CD4-positive, alpha-beta memory T cell (primary cell): ENCODE data around the gene MAPK4. TPM values are rescaled to one million over a fixed set of nuclear protein-coding genes. Genes with fewer than 3 reads are reported as not detected.

Experiments
- CTCF ChIA-PET: fragments of 350-600 bp; sonication (Branson Sonifier 250); formaldehyde crosslinking; loops from one replicate; lab custom pipeline; 2021; ENCODE audit warnings: inconsistent platforms; ENCODE audit not compliant: partially characterized antibody; lab: Charles Lee
- POLR2A ChIA-PET: fragments of 350-600 bp; sonication (Branson Sonifier 250); formaldehyde crosslinking; loops from one replicate; lab custom pipeline; 2021; ENCODE audit not compliant: partially characterized antibody; lab: Charles Lee
- DNase-seq, 5 donors: peaks; one replicate each; pipeline versions ENCODE4 v3.0.0 to v3.0.0-alpha.2; 2020 to 2022; ENCODE audit warnings: mixed read lengths in 1 of 5
- H3K27ac ChIP-seq: one replicate; pipeline ENCODE4 v1.7.0; 2013; ENCODE audit warnings: low read depth, low read length
- H3K27me3 ChIP-seq: 2 replicates; pipeline ENCODE4 v1.7.0; 2013; ENCODE audit warnings: mild to moderate bottlenecking, low read length, moderate library complexity; ENCODE audit not compliant: insufficient read depth
- H3K36me3 ChIP-seq: 2 replicates; pipeline ENCODE4 v1.7.0; 2013; ENCODE audit warnings: mild to moderate bottlenecking, low read length, moderate library complexity; ENCODE audit not compliant: insufficient read depth
- H3K4me1 ChIP-seq: 2 replicates; pipeline ENCODE4 v1.7.0; 2013; ENCODE audit warnings: mild to moderate bottlenecking, low read length, moderate library complexity; ENCODE audit not compliant: insufficient read depth
- H3K4me3 ChIP-seq, 2 donors: one replicate each; pipeline ENCODE4 v1.7.0; 2013; ENCODE audit warnings: low read length in 2 of 2, mild to moderate bottlenecking in 1 of 2
- H3K9me3 ChIP-seq, 2 donors: one replicate each; pipeline ENCODE4 v1.7.0; 2013; ENCODE audit warnings: low read length in 2 of 2, control low read depth in 1 of 2; ENCODE audit not compliant: control insufficient read depth in 1 of 2
- H3K27ac Mint-ChIP-seq, 7 donors: one replicate each; pipeline ENCODE4 v1.8.0; 2020 to 2021; ENCODE audit warnings: mixed read lengths in 7 of 7, mild to moderate bottlenecking in 6 of 7, inconsistent platforms in 3 of 7, moderate library complexity in 3 of 7
- H3K27me3 Mint-ChIP-seq, 2 donors: one replicate each; pipeline ENCODE4 v1.8.0; 2020 to 2021; ENCODE audit warnings: mixed read lengths in 2 of 2
- H3K36me3 Mint-ChIP-seq, 2 donors: one replicate each; pipeline ENCODE4 v1.8.0; 2020 to 2021; ENCODE audit warnings: mixed read lengths in 2 of 2, inconsistent platforms in 1 of 2, mild to moderate bottlenecking in 1 of 2
- H3K4me1 Mint-ChIP-seq, 4 donors: one replicate each; pipeline ENCODE4 v1.8.0; 2020 to 2021; ENCODE audit warnings: mixed read lengths in 4 of 4, mild to moderate bottlenecking in 1 of 4
- H3K4me3 Mint-ChIP-seq, 8 donors: one replicate each; pipeline ENCODE4 v1.8.0; 2020 to 2021; ENCODE audit warnings: mixed read lengths in 8 of 8, mild to moderate bottlenecking in 7 of 8, moderate library complexity in 6 of 8, inconsistent platforms in 3 of 8
- H3K9me3 Mint-ChIP-seq, 8 donors: one replicate each; pipeline ENCODE4 v1.8.0; 2020 to 2021; ENCODE audit warnings: mixed read lengths in 8 of 8, mild to moderate bottlenecking in 5 of 8, inconsistent platforms in 3 of 8, moderate library complexity in 1 of 8
- intact Hi-C: fragments of 100-400 bp; cut with micrococcal nuclease; formaldehyde crosslinking; loops from one replicate; pipeline ENCODE4 v1.15.1; 2023
- polyA plus RNA-seq, 2 donors: library from polyadenylated mRNA; unstranded; fragments of 300-500 nt; fragmentation: Illumina TruSeq; gene quantifications; one replicate each; pipeline ENCODE4 v1.2.3, GENCODE V29; 2021
- total RNA-seq, 2 experiments: library from RNA; stranded (reverse); gene quantifications; one replicate each; pipeline ENCODE4 v1.2.3, GENCODE V29; 2021

Gene MAPK4
- total and polyA plus RNA-seq, 4 experiments from 2014 or later = not detected

GRCh38 chr18:50611529-50611941 lies 51.6 kb downstream of the MAPK4 start:
- Histone ChIP-seq H3K4me3 (no peak overlapping the region), H3K9me3 (no peaks in the 10 kb centered on the region), H3K27ac (no peak overlapping the region), H3K27me3 (no peaks in the 10 kb centered on the region), H3K36me3 (no peaks in the 10 kb centered on the region), H3K4me1 (no peaks in the 10 kb centered on the region)
- ChIA-PET CTCF (no interaction called here), POLR2A (no interaction called here)
- peaks cover 0 to 7% (median 4%) of the 10 kb centered on the region in 8 donors for H3K9me3 Mint-ChIP-seq
- H3K4me3 Mint-ChIP-seq = no peak overlapping the region
- DNase-seq = no peak
- H3K4me1 Mint-ChIP-seq = no peaks in the 10 kb centered on the region
- intact Hi-C loops = no loop called here
- no peaks in the 10 kb centered on the region for H3K36me3 Mint-ChIP-seq
- H3K27me3 Mint-ChIP-seq = peaks cover 0 to 5% of the 10 kb centered on the region in 2 donors
- no peak overlapping the region for H3K27ac Mint-ChIP-seq

- ChIA-PET CTCF (no interaction called here), POLR2A (no interaction called here)
- Histone ChIP-seq H3K4me1 (no peaks in the 10 kb centered on the region), H3K4me3 (no peak overlapping the region), H3K27ac (no peak overlapping the region), H3K27me3 (no peaks in the 10 kb centered on the region), H3K36me3 (no peaks in the 10 kb centered on the region), H3K9me3 (no peaks in the 10 kb centered on the region)
- no peaks in the 10 kb centered on the region for H3K4me1 Mint-ChIP-seq
- DNase-seq = no peak
- H3K27me3 Mint-ChIP-seq = peaks cover 3 to 6% of the 10 kb centered on the region in 2 donors
- no peak overlapping the region for H3K4me3 Mint-ChIP-seq
- H3K9me3 Mint-ChIP-seq = peaks cover 0 to 4% (median 2%) of the 10 kb centered on the region in 8 donors
- no peaks in the 10 kb centered on the region for H3K36me3 Mint-ChIP-seq
- intact Hi-C loops = no loop called here
- H3K27ac Mint-ChIP-seq = no peak overlapping the region
These were observed 55.0 kb downstream of the MAPK4 start for GRCh38 chr18:50614838-50615237.

GRCh38 chr18:50616484-50617048 lies 56.7 kb downstream of the MAPK4 start:
- POLR2A ChIA-PET = no interaction called here

GRCh38 chr18:50619861-50620275 lies 60.0 kb downstream of the MAPK4 start:
- Mint-ChIP-seq H3K4me3 (no peak overlapping the region), H3K27me3 (peaks cover 3 to 4% of the 10 kb centered on the region in 2 donors), H3K36me3 (no peaks in the 10 kb centered on the region), H3K9me3 (peaks cover 0 to 1% (median 0%) of the 10 kb centered on the region in 8 donors), H3K4me1 (no peaks in the 10 kb centered on the region), H3K27ac (no peak overlapping the region)
- H3K36me3 ChIP-seq = no peaks in the 10 kb centered on the region
- H3K27ac ChIP-seq = no peak overlapping the region
- CTCF ChIA-PET = interaction anchor here (1.5 kb wide), 1 partner anchor 29 kb away, joined by 3 read pairs; no protein-coding TSS in a partner anchor
- DNase-seq = no peak
- no peaks in the 10 kb centered on the region for H3K9me3 ChIP-seq
- H3K4me3 ChIP-seq = no peak overlapping the region
- POLR2A ChIA-PET = no interaction called here
- intact Hi-C loops = no loop called here
- no peaks in the 10 kb centered on the region for H3K27me3 ChIP-seq
- H3K4me1 ChIP-seq = no peaks in the 10 kb centered on the region

More at GRCh38 chr18:50616484-50617048, 56.7 kb downstream of the MAPK4 start:
- H3K4me1 Mint-ChIP-seq = no peaks in the 10 kb centered on the region
- Histone ChIP-seq H3K27me3 (no peaks in the 10 kb centered on the region), H3K4me3 (no peak overlapping the region), H3K27ac (no peak overlapping the region), H3K4me1 (no peaks in the 10 kb centered on the region), H3K9me3 (no peaks in the 10 kb centered on the region), H3K36me3 (no peaks in the 10 kb centered on the region)
- no peaks in the 10 kb centered on the region for H3K36me3 Mint-ChIP-seq
- no peak overlapping the region for H3K4me3 Mint-ChIP-seq
- DNase-seq = no peak
- no peak overlapping the region for H3K27ac Mint-ChIP-seq
- CTCF ChIA-PET = no interaction called here
- peaks cover 3 to 6% of the 10 kb centered on the region in 2 donors for H3K27me3 Mint-ChIP-seq
- intact Hi-C loops = no loop called here
- H3K9me3 Mint-ChIP-seq = peaks cover 0 to 4% (median 2%) of the 10 kb centered on the region in 8 donors

- intact Hi-C loops = no loop called here
- no peak overlapping the region for H3K4me3 ChIP-seq
- no peak overlapping the region for H3K27ac Mint-ChIP-seq
- H3K9me3 Mint-ChIP-seq = no peaks in the 10 kb centered on the region
- no peaks in the 10 kb centered on the region for H3K36me3 ChIP-seq
- no peak overlapping the region for H3K4me3 Mint-ChIP-seq
- ChIA-PET POLR2A (no interaction called here), CTCF (no interaction called here)
- H3K27me3 ChIP-seq = no peaks in the 10 kb centered on the region
- H3K27me3 Mint-ChIP-seq = peaks cover 2 to 3% of the 10 kb centered on the region in 2 donors
- H3K4me1 Mint-ChIP-seq = no peaks in the 10 kb centered on the region
- no peaks in the 10 kb centered on the region for H3K36me3 Mint-ChIP-seq
- no peak for DNase-seq
- H3K27ac ChIP-seq = no peak overlapping the region
- no peaks in the 10 kb centered on the region for H3K9me3 ChIP-seq
- no peaks in the 10 kb centered on the region for H3K4me1 ChIP-seq
These were observed 60.4 kb downstream of the MAPK4 start for GRCh38 chr18:50620319-50620718.

- Mint-ChIP-seq H3K9me3 (peaks cover 0 to 1% (median 0%) of the 10 kb centered on the region in 8 donors), H3K4me3 (no peak overlapping the region), H3K4me1 (no peaks in the 10 kb centered on the region), H3K27ac (no peak overlapping the region), H3K27me3 (peaks cover 2 to 4% of the 10 kb centered on the region in 2 donors), H3K36me3 (no peaks in the 10 kb centered on the region)
- H3K27me3 ChIP-seq = no peaks in the 10 kb centered on the region
- H3K4me1 ChIP-seq = no peaks in the 10 kb centered on the region
- H3K27ac ChIP-seq = no peak overlapping the region
- no peaks in the 10 kb centered on the region for H3K9me3 ChIP-seq
- no peak overlapping the region for H3K4me3 ChIP-seq
- intact Hi-C loops = no loop called here
- ChIA-PET POLR2A (no interaction called here), CTCF (no interaction called here)
- DNase-seq = no peak
- no peaks in the 10 kb centered on the region for H3K36me3 ChIP-seq
These were observed 61.5 kb downstream of the MAPK4 start for GRCh38 chr18:50621366-50621765.

GRCh38 chr18:50622320-50622719 lies 62.4 kb downstream of the MAPK4 start:
- peaks cover 0 to 4% of the 10 kb centered on the region in 2 donors for H3K27me3 Mint-ChIP-seq
- H3K4me3 Mint-ChIP-seq = no peak overlapping the region
- ChIA-PET POLR2A (no interaction called here), CTCF (no interaction called here)
- H3K36me3 Mint-ChIP-seq = no peaks in the 10 kb centered on the region
- no peak for DNase-seq
- Histone ChIP-seq H3K4me1 (no peaks in the 10 kb centered on the region), H3K4me3 (no peak overlapping the region), H3K9me3 (no peaks in the 10 kb centered on the region), H3K27me3 (no peaks in the 10 kb centered on the region), H3K27ac (no peak overlapping the region), H3K36me3 (no peaks in the 10 kb centered on the region)
- H3K27ac Mint-ChIP-seq = no peak overlapping the region
- intact Hi-C loops = no loop called here
- H3K9me3 Mint-ChIP-seq = peaks cover 0 to 1% (median 0%) of the 10 kb centered on the region in 8 donors
- no peaks in the 10 kb centered on the region for H3K4me1 Mint-ChIP-seq
